HepG2 (cell line): ENCODE results near the gene TPRN. TPM values are rescaled to one million over a fixed set of nuclear protein-coding genes. Genes with fewer than 3 reads are reported as not detected.

Experiments used
- ATAC-seq: fragments of 200-7000 bp; cut with Tn5 transposase; 3 replicates; pipeline ENCODE4 v1.9.1; 2020; ENCODE audit warnings: mild to moderate bottlenecking, moderate library complexity
- BruUV-seq: library from RNA; stranded (reverse); fragments of 400-500 nt; replicated peaks from 2 replicates; lab custom pipeline; 2021; lab: Mats Ljungman, UMichigan
- CTCF ChIA-PET: fragments of 300-600 bp; formaldehyde crosslinking; extraction: SDS; loops from one replicate; lab custom pipeline; 2021; ENCODE audit warnings: low total read pairs, inconsistent platforms, low intra/inter-chr PET ratio; lab: Yijun Ruan, JAX
- POLR2A ChIA-PET: fragments of 350-600 bp; sonication (Branson Sonifier 250); formaldehyde crosslinking; loops from one replicate; lab custom pipeline; 2020; ENCODE audit warnings: antibody characterized with exemption, inconsistent platforms; lab: Yijun Ruan, JAX
- DNase-seq: peaks from one replicate; pipeline ENCODE4 v3.0.0-alpha.2; 2015; ENCODE audit warnings: low spot score
- FAIRE-seq: peaks from 3 replicates; lab custom pipeline; 2011; peaks lifted over from hg19 to GRCh38; lab: Jason Lieb, UNC
- H2AFZ ChIP-seq: one replicate; pipeline ENCODE4 v1.6.1; 2011; ENCODE audit warnings: low read length, inconsistent platforms
- H3K27ac ChIP-seq: fragments of 300-600 bp; 3 replicates; pipeline ENCODE4 v1.8.0; 2011; ENCODE audit warnings: mixed run types, mild to moderate bottlenecking, mixed read lengths, low read length, inconsistent platforms; ENCODE audit not compliant: insufficient read depth; ENCODE audit errors: extremely low read length
- H3K27me3 ChIP-seq, 2 experiments: fragments of 200-600 bp in 1 of 2; 2 replicates in 1 of 2; 3 replicates in 1 of 2; pipeline versions ENCODE4 v1.6.0 to v1.8.0; 2011; ENCODE audit warnings: low read length in 2 of 2, mild to moderate bottlenecking in 2 of 2, moderate library complexity in 2 of 2, inconsistent platforms in 1 of 2; ENCODE audit not compliant: insufficient read depth in 2 of 2, control insufficient read depth in 1 of 2
- H3K36me3 ChIP-seq, 2 experiments: fragments of 200-600 bp in 1 of 2; replicated peaks in 1 of 2; 2 replicates in 1 of 2; 3 replicates in 1 of 2; pipeline versions ENCODE4 v1.5.1 to v1.8.0; 2011; ENCODE audit warnings: low read length in 2 of 2, inconsistent platforms in 1 of 2; ENCODE audit not compliant: insufficient read depth in 2 of 2, control insufficient read depth in 1 of 2
- H3K4me1 ChIP-seq: 2 replicates; pipeline ENCODE4 v1.5.1; 2012; ENCODE audit warnings: low read length, inconsistent platforms; ENCODE audit not compliant: insufficient read depth
- H3K4me2 ChIP-seq: 2 replicates; pipeline ENCODE4 v1.6.0; 2011; ENCODE audit warnings: low read depth, low read length, inconsistent platforms
- H3K4me3 ChIP-seq, 3 experiments: fragments of 200-600 bp in 1 of 3; sonication (generic), shearing (Covaris generic) in 1 of 3; replicated peaks in 1 of 3; 2 replicates each; pipeline ENCODE4 v1.5.1; 2011 to 2016; ENCODE audit warnings: low read length in 3 of 3, inconsistent platforms in 2 of 3, low read depth in 2 of 3, mild to moderate bottlenecking in 2 of 3, control low read depth in 1 of 3, mixed read lengths in 1 of 3; ENCODE audit not compliant: insufficient read depth in 1 of 3
- H3K79me2 ChIP-seq: one replicate; pipeline ENCODE4 v1.6.1; 2011; ENCODE audit warnings: low read length, inconsistent platforms; ENCODE audit not compliant: insufficient read depth
- H3K9ac ChIP-seq: 2 replicates; pipeline ENCODE4 v1.6.0; 2011; ENCODE audit warnings: mild to moderate bottlenecking, low read depth, low read length, inconsistent platforms; ENCODE audit not compliant: insufficient read depth
- H3K9me3 ChIP-seq: 2 replicates; pipeline ENCODE4 v1.5.1; 2012; ENCODE audit warnings: mild to moderate bottlenecking, low read length
- H4K20me1 ChIP-seq: 2 replicates; pipeline ENCODE4 v1.6.0; 2011; ENCODE audit warnings: inconsistent platforms, mild to moderate bottlenecking, low read length, moderate library complexity; ENCODE audit not compliant: insufficient read depth
- AGO1 ChIP-seq: fragments of 200-400 bp; formaldehyde crosslinking; IDR thresholded peaks from 2 replicates; pipeline ENCODE4 v1.6.1; 2017; ENCODE audit warnings: mild to moderate bottlenecking, low read depth, low read length, moderate library complexity; ENCODE audit not compliant: poor library complexity, severe bottlenecking
- AHR ChIP-seq: IDR thresholded peaks from 2 replicates; pipeline ENCODE4 v1.6.1; 2018; ENCODE audit warnings: missing genetic modification reagents, missing compliant biosample characterization
- DNMT1 ChIP-seq: sonication (generic); formaldehyde crosslinking; IDR thresholded peaks from 2 replicates; pipeline ENCODE4 v1.5.1; 2020; ENCODE audit warnings: mild to moderate bottlenecking, missing genetic modification reagents
- IRF2 ChIP-seq: IDR thresholded peaks from 2 replicates; pipeline ENCODE4 v1.6.1; 2018; ENCODE audit warnings: missing genetic modification reagents, missing compliant biosample characterization
- MTF2 ChIP-seq: sonication (generic); formaldehyde crosslinking; IDR thresholded peaks from 2 replicates; pipeline ENCODE4 v1.5.0; 2020; ENCODE audit warnings: missing genetic modification reagents, borderline replicate concordance
- PTBP1 ChIP-seq: fragments of 200-400 bp; formaldehyde crosslinking; IDR thresholded peaks from 2 replicates; pipeline ENCODE4 v1.6.1; 2018; ENCODE audit warnings: low read length, low read depth; ENCODE audit not compliant: poor library complexity, severe bottlenecking
- RAD51 ChIP-seq: fragments of 450-650 bp; IDR thresholded peaks from 2 replicates; pipeline ENCODE4 v1.6.1; 2016; ENCODE audit warnings: borderline replicate concordance
- RFX3 ChIP-seq: IDR thresholded peaks from 2 replicates; pipeline ENCODE4 v1.6.1; 2016; ENCODE audit warnings: missing biosample characterization, missing genetic modification reagents
- SPEN ChIP-seq: sonication (generic); formaldehyde crosslinking; IDR thresholded peaks from 2 replicates; pipeline ENCODE4 v1.5.1; 2020; ENCODE audit warnings: low read depth, mild to moderate bottlenecking, missing genetic modification reagents
- STAG1 ChIP-seq: sonication (generic); formaldehyde crosslinking; IDR thresholded peaks from 2 replicates; pipeline ENCODE4 v1.4.0; 2020; ENCODE audit warnings: missing genetic modification reagents
- TBL1XR1 ChIP-seq: fragments of 150-350 bp; IDR thresholded peaks from 2 replicates; pipeline ENCODE4 v1.6.1; 2014; ENCODE audit warnings: borderline replicate concordance, low read length; ENCODE audit not compliant: partially characterized antibody
- ZNF253 ChIP-seq: sonication (generic); formaldehyde crosslinking; IDR thresholded peaks from 2 replicates; pipeline ENCODE4 v1.8.0; 2022; ENCODE audit warnings: mild to moderate bottlenecking, missing genetic modification reagents, borderline replicate concordance
- ZNF607 ChIP-seq: sonication (generic); formaldehyde crosslinking; IDR thresholded peaks from 2 replicates; pipeline ENCODE4 v1.5.1; 2020; ENCODE audit warnings: missing genetic modification reagents, mild to moderate bottlenecking, borderline replicate concordance
- ZSCAN12 ChIP-seq: sonication (generic); formaldehyde crosslinking; IDR thresholded peaks from 2 replicates; pipeline ENCODE4 v1.9.0; 2021; ENCODE audit warnings: mild to moderate bottlenecking, missing genetic modification reagents
- WGBS: methylation state at CpG from one replicate; pipeline ENCODE4 v1.1.6; 2017; ENCODE audit warnings: low lambda C conversion rate; 5-methylcytosine and 5-hydroxymethylcytosine counted together
- in situ Hi-C: cut with HindIII; loops from 2 replicates; pipeline ENCODE4 v1.10.0; 2017; ENCODE audit warnings: low pct_unique_long_range_greater_than_20kb; ENCODE audit not compliant: extremely low pct_ligation_motif_present
- intact Hi-C: fragments of 100-400 bp; cut with micrococcal nuclease; formaldehyde crosslinking; loops from one replicate; pipeline ENCODE4 v1.10.0; 2022; ENCODE audit not compliant: unreplicated experiment
- polyA plus RNA-seq, 8 experiments: library from polyadenylated mRNA; depleted of rRNA in 3 of 8; stranded (reverse) in 7 of 8; unstranded in 1 of 8; fragments of >200 nt; fragmentation: Illumina TruSeq in 4 of 8; extraction: Trizol in 4 of 8; gene quantifications; 2 replicates each; pipeline versions ENCODE4 v1.2.1 to v1.2.3, GENCODE V29; 2011 to 2016; ENCODE audit warnings: low read depth in 4 of 8, missing spikeins in 1 of 8, mixed read lengths in 1 of 8; ENCODE audit not compliant: insufficient read depth in 1 of 8
- total RNA-seq, 5 experiments: library from RNA; depleted of rRNA; stranded (reverse); fragments of >200 nt; fragmentation: Illumina TruSeq; extraction: Trizol; gene quantifications; 2 replicates each; pipeline ENCODE4 v1.2.3, GENCODE V29; 2016; ENCODE audit warnings: low read depth in 1 of 5
- TF ChIP-seq, protein P1 (sequence below): sonication (generic); formaldehyde crosslinking; IDR thresholded peaks from 2 replicates; pipeline ENCODE4 v1.4.0; 2020; ENCODE audit warnings: missing genetic modification reagents
- TF ChIP-seq, protein P2 (sequence below): sonication (generic); formaldehyde crosslinking; IDR thresholded peaks from 2 replicates; pipeline ENCODE4 v1.8.1; 2023; ENCODE audit warnings: missing genetic modification reagents, mild to moderate bottlenecking, borderline replicate concordance
- TF ChIP-seq, protein P3 (sequence below): IDR thresholded peaks from 2 replicates; pipeline ENCODE4 v1.6.1; 2012; ENCODE audit warnings: inconsistent platforms

TPRN gene
- total and polyA plus RNA-seq, 2 of the 13 experiments (the other 11 are each of a cell fraction or from before 2014, with no cell fraction given) = 10.1 to 19.2 TPM

DNA sequence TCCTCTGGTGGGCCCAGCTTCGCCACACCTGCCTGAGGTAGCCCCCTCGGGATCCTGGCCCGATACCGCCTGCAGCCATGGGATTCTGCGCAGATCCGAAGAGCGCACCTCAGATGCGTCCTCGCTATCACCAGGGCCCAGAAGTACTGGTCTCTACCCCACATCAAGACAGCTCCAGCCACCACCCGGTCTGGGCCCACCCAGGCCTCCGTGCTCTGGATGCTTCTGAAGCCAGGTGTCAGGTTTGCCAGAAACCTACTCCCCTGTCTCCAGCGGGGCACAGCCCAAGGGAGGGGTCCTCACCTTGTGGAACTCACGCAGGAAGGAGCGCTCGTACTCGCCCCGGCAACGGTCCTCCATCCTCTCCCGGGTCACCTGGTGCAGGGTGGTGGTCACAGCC, 14.6 kb downstream of the TPRN start:
- FAIRE-seq = no peak
- Histone ChIP-seq H2AFZ (no peak overlapping the region), H3K27me3 (no peaks in the 10 kb centered on the region), H4K20me1 (no peaks in the 10 kb centered on the region), H3K36me3 (peaks cover 23 to 32% of the 10 kb centered on the region in 2 experiments; a peak in 4 of 5 replicates), H3K4me2 (no peak overlapping the region), H3K9me3 (no peaks in the 10 kb centered on the region), H3K9ac (no peak overlapping the region), H3K79me2 (peaks cover 26% of the 10 kb centered on the region), H3K4me3 (no peak overlapping the region; a peak in 1 of 6 replicates), H3K4me1 (peaks cover 28% of the 10 kb centered on the region), H3K27ac (no peak overlapping the region)
- 95% methylated on average over 8 of the region's 19 CpGs for WGBS
- CTCF ChIA-PET = no interaction called here
- no peak for DNase-seq
- no peak for ATAC-seq
- TF ChIP-seq AGO1 = no peak
- no peak for TF ChIP-seq TBL1XR1
- TF ChIP-seq SPEN (CRISPR knock-in tag) = no peak
- TF ChIP-seq, protein P1, sequence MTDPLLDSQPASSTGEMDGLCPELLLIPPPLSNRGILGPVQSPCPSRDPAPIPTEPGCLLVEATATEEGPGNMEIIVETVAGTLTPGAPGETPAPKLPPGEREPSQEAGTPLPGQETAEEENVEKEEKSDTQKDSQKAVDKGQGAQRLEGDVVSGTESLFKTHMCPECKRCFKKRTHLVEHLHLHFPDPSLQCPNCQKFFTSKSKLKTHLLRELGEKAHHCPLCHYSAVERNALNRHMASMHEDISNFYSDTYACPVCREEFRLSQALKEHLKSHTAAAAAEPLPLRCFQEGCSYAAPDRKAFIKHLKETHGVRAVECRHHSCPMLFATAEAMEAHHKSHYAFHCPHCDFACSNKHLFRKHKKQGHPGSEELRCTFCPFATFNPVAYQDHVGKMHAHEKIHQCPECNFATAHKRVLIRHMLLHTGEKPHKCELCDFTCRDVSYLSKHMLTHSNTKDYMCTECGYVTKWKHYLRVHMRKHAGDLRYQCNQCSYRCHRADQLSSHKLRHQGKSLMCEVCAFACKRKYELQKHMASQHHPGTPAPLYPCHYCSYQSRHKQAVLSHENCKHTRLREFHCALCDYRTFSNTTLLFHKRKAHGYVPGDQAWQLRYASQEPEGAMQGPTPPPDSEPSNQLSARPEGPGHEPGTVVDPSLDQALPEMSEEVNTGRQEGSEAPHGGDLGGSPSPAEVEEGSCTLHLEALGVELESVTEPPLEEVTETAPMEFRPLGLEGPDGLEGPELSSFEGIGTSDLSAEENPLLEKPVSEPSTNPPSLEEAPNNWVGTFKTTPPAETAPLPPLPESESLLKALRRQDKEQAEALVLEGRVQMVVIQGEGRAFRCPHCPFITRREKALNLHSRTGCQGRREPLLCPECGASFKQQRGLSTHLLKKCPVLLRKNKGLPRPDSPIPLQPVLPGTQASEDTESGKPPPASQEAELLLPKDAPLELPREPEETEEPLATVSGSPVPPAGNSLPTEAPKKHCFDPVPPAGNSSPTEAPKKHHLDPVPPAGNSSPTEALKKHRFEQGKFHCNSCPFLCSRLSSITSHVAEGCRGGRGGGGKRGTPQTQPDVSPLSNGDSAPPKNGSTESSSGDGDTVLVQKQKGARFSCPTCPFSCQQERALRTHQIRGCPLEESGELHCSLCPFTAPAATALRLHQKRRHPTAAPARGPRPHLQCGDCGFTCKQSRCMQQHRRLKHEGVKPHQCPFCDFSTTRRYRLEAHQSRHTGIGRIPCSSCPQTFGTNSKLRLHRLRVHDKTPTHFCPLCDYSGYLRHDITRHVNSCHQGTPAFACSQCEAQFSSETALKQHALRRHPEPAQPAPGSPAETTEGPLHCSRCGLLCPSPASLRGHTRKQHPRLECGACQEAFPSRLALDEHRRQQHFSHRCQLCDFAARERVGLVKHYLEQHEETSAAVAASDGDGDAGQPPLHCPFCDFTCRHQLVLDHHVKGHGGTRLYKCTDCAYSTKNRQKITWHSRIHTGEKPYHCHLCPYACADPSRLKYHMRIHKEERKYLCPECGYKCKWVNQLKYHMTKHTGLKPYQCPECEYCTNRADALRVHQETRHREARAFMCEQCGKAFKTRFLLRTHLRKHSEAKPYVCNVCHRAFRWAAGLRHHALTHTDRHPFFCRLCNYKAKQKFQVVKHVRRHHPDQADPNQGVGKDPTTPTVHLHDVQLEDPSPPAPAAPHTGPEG (CRISPR knock-in tag) = no peak
- no peak for TF ChIP-seq ZNF607
- TF ChIP-seq, protein P2, sequence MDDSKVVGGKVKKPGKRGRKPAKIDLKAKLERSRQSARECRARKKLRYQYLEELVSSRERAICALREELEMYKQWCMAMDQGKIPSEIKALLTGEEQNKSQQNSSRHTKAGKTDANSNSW (CRISPR knock-in tag) = no peak
- no peak for TF ChIP-seq AHR (CRISPR knock-in tag)
- TF ChIP-seq ZSCAN12 (CRISPR knock-in tag) = no peak
- TF ChIP-seq, protein P3, sequence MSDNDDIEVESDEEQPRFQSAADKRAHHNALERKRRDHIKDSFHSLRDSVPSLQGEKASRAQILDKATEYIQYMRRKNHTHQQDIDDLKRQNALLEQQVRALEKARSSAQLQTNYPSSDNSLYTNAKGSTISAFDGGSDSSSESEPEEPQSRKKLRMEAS = no peak
- no peak for TF ChIP-seq RFX3
- no peak for TF ChIP-seq IRF2 (CRISPR knock-in tag)
- TF ChIP-seq ZNF253 = no peak
- TF ChIP-seq RAD51 = no peak
- TF ChIP-seq PTBP1 = no peak
- no peak for TF ChIP-seq STAG1
- no peak for TF ChIP-seq MTF2
- TF ChIP-seq DNMT1 (CRISPR knock-in tag) = no peak
- POLR2A ChIA-PET = no interaction called here
- no TSS peak for BruUV-seq
- in situ Hi-C loops = loop anchor here (5.0 kb wide), 1 partner anchor 41 kb away; the partner anchor contains the start of genes CYSRT1 and RNF224
- intact Hi-C loops = no loop called here
